Nephron progenitor cell (in vitro differentiated cells): ENCODE data around the gene LPCAT2.

Source experiments
- DNase-seq: peaks from one replicate; pipeline ENCODE4 v3.0.0; 2021
- H3K27ac Mint-ChIP-seq: 2 replicates; pipeline ENCODE4 v1.8.0; 2021; ENCODE audit warnings: mild to moderate bottlenecking, moderate library complexity, mixed read lengths
- H3K27me3 Mint-ChIP-seq: 2 replicates; pipeline ENCODE4 v1.8.0; 2021; ENCODE audit warnings: mild to moderate bottlenecking, low read depth, mixed read lengths; ENCODE audit not compliant: poor library complexity
- H3K36me3 Mint-ChIP-seq: 2 replicates; pipeline ENCODE4 v1.8.0; 2021; ENCODE audit warnings: low read depth, mixed read lengths
- H3K4me1 Mint-ChIP-seq: 2 replicates; pipeline ENCODE4 v1.8.0; 2021; ENCODE audit warnings: mixed read lengths
- H3K4me3 Mint-ChIP-seq: 2 replicates; pipeline ENCODE4 v1.8.0; 2021; ENCODE audit warnings: mild to moderate bottlenecking, moderate library complexity, mixed read lengths
- H3K9me3 Mint-ChIP-seq: 2 replicates; pipeline ENCODE4 v1.8.0; 2021; ENCODE audit warnings: mild to moderate bottlenecking, moderate library complexity, mixed read lengths
- TF ChIP-seq, protein P1 (sequence below): fragments of 200-600 bp; sonication (generic); IDR thresholded peaks from 2 replicates; pipeline ENCODE4 v1.5.0; 2021; ENCODE audit warnings: antibody characterized with exemption

LPCAT2 gene

DNA sequence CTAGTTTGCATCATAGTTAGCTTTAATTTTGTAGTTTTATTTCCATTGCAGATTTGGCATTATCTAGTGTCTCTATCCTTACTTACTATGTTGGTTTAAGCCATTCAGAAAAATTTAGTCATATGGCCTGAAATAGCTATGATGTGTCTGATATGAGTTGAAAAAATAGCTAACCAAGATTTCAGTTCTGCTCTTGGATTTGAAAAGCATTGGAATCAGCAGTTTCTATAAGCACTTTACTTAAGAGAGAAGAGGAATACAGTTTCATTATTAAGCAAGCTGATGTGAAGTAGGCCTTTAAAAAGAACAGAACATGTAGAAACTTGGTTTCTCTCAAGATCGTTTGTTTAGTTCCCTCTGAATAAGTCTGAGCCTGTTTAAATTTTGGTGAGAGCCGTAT, 25.9 kb downstream of the LPCAT2 start:
- no peak overlapping the region for H3K27ac Mint-ChIP-seq
- TF ChIP-seq, protein P1, sequence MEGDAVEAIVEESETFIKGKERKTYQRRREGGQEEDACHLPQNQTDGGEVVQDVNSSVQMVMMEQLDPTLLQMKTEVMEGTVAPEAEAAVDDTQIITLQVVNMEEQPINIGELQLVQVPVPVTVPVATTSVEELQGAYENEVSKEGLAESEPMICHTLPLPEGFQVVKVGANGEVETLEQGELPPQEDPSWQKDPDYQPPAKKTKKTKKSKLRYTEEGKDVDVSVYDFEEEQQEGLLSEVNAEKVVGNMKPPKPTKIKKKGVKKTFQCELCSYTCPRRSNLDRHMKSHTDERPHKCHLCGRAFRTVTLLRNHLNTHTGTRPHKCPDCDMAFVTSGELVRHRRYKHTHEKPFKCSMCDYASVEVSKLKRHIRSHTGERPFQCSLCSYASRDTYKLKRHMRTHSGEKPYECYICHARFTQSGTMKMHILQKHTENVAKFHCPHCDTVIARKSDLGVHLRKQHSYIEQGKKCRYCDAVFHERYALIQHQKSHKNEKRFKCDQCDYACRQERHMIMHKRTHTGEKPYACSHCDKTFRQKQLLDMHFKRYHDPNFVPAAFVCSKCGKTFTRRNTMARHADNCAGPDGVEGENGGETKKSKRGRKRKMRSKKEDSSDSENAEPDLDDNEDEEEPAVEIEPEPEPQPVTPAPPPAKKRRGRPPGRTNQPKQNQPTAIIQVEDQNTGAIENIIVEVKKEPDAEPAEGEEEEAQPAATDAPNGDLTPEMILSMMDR: no peak
- H3K36me3 Mint-ChIP-seq: no peaks in the 10 kb centered on the region
- H3K4me3 Mint-ChIP-seq: no peak overlapping the region
- H3K27me3 Mint-ChIP-seq: no peaks in the 10 kb centered on the region
- H3K4me1 Mint-ChIP-seq: no peaks in the 10 kb centered on the region
- no peaks in the 10 kb centered on the region for H3K9me3 Mint-ChIP-seq
- DNase-seq: no peak

DNA sequence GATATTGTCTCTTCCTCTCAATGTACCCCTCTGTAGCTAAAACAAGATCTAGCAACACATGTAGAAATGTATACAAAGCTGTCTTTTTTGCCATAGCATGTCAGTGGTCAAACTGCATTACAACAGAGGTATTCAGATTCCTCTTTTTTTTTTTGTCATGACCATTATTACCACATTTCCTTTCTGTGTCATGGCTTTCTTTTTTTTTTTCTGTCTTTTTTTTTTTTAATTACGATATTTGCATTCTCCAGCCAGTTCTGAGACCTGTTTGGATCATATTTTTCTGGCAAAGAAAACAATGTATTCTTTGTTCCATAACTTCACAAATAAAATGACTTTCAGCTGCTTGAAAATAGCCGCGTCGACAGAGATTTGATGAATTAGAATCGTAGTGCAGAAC, 30.2 kb downstream of the LPCAT2 start:
- Mint-ChIP-seq H3K27ac (no peak overlapping the region), H3K4me3 (no peak overlapping the region), H3K27me3 (no peaks in the 10 kb centered on the region), H3K4me1 (no peaks in the 10 kb centered on the region), H3K9me3 (no peaks in the 10 kb centered on the region), H3K36me3 (no peaks in the 10 kb centered on the region)
- DNase-seq: no peak
- TF ChIP-seq, protein P1: no peak

GRCh38 chr16:55539488-55539887, 30.6 kb downstream of the LPCAT2 start:
- no peak for DNase-seq
- Mint-ChIP-seq H3K27me3 (no peaks in the 10 kb centered on the region), H3K4me3 (no peak overlapping the region), H3K4me1 (no peaks in the 10 kb centered on the region), H3K9me3 (no peaks in the 10 kb centered on the region), H3K27ac (no peak overlapping the region), H3K36me3 (no peaks in the 10 kb centered on the region)
- TF ChIP-seq, protein P1: no peak

DNA sequence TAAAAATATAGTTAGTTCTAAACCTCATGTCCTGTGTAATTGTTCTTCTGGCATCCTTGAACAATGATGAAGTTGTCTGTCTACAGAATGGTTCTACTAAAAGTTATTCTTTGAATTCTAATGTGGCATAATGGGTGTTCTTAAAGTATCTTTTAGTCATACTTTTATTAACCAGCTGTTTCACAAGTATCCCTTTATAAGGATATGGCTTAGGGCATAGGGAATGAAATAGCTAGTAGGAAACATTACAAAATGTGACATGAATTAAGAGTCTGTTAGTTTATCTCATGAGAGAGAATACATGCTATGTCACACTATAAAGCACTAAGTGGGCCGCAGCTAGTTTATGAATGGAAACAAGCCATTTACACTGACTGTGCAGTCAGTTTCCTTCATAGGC, 31.3 kb downstream of the LPCAT2 start:
- Mint-ChIP-seq H3K27ac (no peak overlapping the region), H3K4me1 (no peaks in the 10 kb centered on the region), H3K4me3 (no peak overlapping the region), H3K9me3 (no peaks in the 10 kb centered on the region), H3K36me3 (no peaks in the 10 kb centered on the region), H3K27me3 (no peaks in the 10 kb centered on the region)
- TF ChIP-seq, protein P1: no peak
- no peak for DNase-seq

DNA sequence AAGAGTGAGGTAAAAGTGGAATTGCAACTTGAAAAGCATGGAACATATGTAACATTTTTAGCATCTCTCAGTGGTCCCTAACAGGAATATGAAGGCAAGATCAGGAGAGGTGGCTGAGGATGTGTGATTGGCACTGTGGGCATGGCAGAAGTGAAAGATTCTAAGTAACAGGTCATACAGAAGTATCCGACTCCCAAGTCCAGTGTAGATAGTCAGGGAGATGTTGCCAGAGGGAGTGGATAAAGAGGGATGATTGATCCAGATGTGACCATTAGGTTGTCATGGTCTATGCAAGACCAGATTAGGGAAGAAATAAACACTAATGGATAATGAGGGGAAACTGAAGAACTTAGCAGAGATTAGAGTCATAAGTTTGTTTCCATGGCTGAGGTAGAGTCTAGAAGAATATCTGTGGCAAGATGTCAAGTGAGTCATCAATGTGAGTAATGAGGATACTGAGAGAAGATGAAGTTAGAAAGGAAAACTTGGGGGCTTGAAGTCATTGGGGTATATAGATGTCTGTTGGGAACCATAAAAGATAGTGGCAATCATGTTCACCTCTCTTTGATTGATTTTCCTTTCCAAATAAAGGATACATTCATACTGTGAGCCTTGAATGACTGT, 33.7 kb downstream of the LPCAT2 start:
- TF ChIP-seq, protein P1: no peak
- no peaks in the 10 kb centered on the region for H3K4me1 Mint-ChIP-seq
- no peak overlapping the region for H3K4me3 Mint-ChIP-seq

DNA sequence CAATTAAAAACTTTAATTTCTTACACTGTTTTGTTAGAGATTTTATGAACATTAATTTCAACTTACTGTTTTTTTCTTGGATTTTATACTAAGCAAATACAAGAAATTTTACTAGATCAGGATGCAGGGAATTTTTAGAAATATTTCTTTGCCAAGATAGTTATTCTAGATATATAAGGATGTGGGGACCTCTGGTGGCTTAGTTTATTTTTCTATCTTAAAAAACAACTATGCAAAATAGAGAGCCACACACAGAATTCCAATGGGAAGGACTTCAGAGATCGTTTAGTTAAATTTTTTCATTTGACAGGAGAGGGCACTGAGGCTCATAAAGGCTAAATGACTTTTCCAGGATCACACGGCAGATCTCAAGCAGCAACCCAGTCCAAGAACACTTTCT, 34.6 kb downstream of the LPCAT2 start:
- no peaks in the 10 kb centered on the region for H3K27me3 Mint-ChIP-seq
- no peaks in the 10 kb centered on the region for H3K36me3 Mint-ChIP-seq
- H3K27ac Mint-ChIP-seq: no peak overlapping the region
- H3K4me3 Mint-ChIP-seq: no peak overlapping the region
- no peak for DNase-seq
- no peaks in the 10 kb centered on the region for H3K4me1 Mint-ChIP-seq
- H3K9me3 Mint-ChIP-seq: no peaks in the 10 kb centered on the region
- TF ChIP-seq, protein P1: no peak

More for the DNA sequence above, 33.7 kb downstream of the LPCAT2 start:
- no peaks in the 10 kb centered on the region for H3K27me3 Mint-ChIP-seq
- no peak overlapping the region for H3K27ac Mint-ChIP-seq
- no peaks in the 10 kb centered on the region for H3K9me3 Mint-ChIP-seq
- no peaks in the 10 kb centered on the region for H3K36me3 Mint-ChIP-seq
- DNase-seq: no peak
